Right lobe of liver (tissue), 6 donors: ENCODE results near the gene TMEM270. TPM values are rescaled to one million over a fixed set of nuclear protein-coding genes. Genes with fewer than 3 reads are reported as not detected.
A peak's percentile ranks its signal among the peaks of the same experiment; 100 is the strongest.

Experiments
- ATAC-seq, 4 donors: fragments of 200-7000 bp; cut with Tn5 transposase; one replicate each; pipeline ENCODE4 v1.9.1; 2020; ENCODE audit warnings: mild to moderate bottlenecking in 4 of 4, moderate library complexity in 4 of 4
- DNase-seq, 3 donors: peaks; one replicate each; pipeline ENCODE4 v3.0.0-alpha.2; 2020
- H3K27ac ChIP-seq, 3 donors: fragments of 200-600 bp; one replicate each; pipeline ENCODE4 v1.8.0; 2022
- H3K27me3 ChIP-seq, 2 donors: fragments of 200-600 bp; one replicate each; pipeline ENCODE4 v1.8.0; 2022
- H3K36me3 ChIP-seq, 4 donors: fragments of 200-600 bp; sonication (generic) in 1 of 4; one replicate each; pipeline versions ENCODE4 v1.5.1 to v1.8.0; 2017 to 2022; ENCODE audit warnings: control low read depth in 1 of 4
- H3K4me1 ChIP-seq, 4 donors: fragments of 200-600 bp; sonication (generic) in 1 of 4; one replicate each; pipeline versions ENCODE4 v1.5.1 to v1.8.0; 2017 to 2022; ENCODE audit warnings: control low read depth in 1 of 4
- H3K4me3 ChIP-seq, 3 donors: fragments of 200-600 bp; one replicate each; pipeline ENCODE4 v1.8.0; 2022
- H3K9me3 ChIP-seq, 4 donors: fragments of 200-600 bp; sonication (generic) in 1 of 4; one replicate each; pipeline versions ENCODE4 v1.5.1 to v1.8.0; 2017 to 2022; ENCODE audit warnings: control low read depth in 1 of 4
- CTCF ChIP-seq, 4 donors: fragments of 200-600 bp in 3 of 4; fragments of 450-650 bp in 1 of 4; IDR thresholded peaks; one replicate each; pipeline versions ENCODE4 v1.5.1 to v1.8.0; 2016 to 2022; ENCODE audit warnings: antibody characterized with exemption in 4 of 4, mild to moderate bottlenecking in 2 of 4
- POLR2A ChIP-seq: fragments of 450-650 bp; IDR thresholded peaks from one replicate; pipeline ENCODE4 v1.6.1; 2017; ENCODE audit warnings: antibody characterized with exemption, mild to moderate bottlenecking
- WGBS: methylation state at CpG from one replicate; pipeline ENCODE4 v1.1.6; 2018; ENCODE audit warnings: low coverage, low lambda C conversion rate; ENCODE audit not compliant: insufficient coverage; ENCODE audit errors: missing lambda C conversion rate; 5-methylcytosine and 5-hydroxymethylcytosine counted together
- intact Hi-C, 2 donors: fragments of 100-400 bp; cut with DNase I; formaldehyde crosslinking; loops; one replicate each; pipeline versions ENCODE4 v1.11.2 to v1.14.1; 2022
- total RNA-seq, 6 experiments: library from RNA; depleted of rRNA in 2 of 6; stranded (reverse); fragments of >200 nt in 2 of 6; fragmentation: NEBNext Ultra II Directional in 3 of 6; extraction: Animal tissue kit (Norgen Biotek cat#: 25700) in 3 of 6; gene quantifications; one replicate each; pipeline versions ENCODE4 v1.1.0 to v1.2.4, GENCODE V29; 2016 to 2023
- donor health status: DM: no; HTN: yes; CAD: no.
- donor health status: DM: no; HTN: no; CAD: no.
- donor health status: DM: no; HTN: no; CAD: no.
- donor health status: DM: no; HTN: yes; CAD: no.
- donor health status: DM: no; HTN: yes; CAD: no.

TMEM270 gene
- total RNA-seq, 6 experiments from 2014 or later = not detected

GRCh38 chr7:73899731-73900142, 38.8 kb downstream of the TMEM270 start:
- 76% methylated on average over 9 of the region's 15 CpGs for WGBS

GRCh38 chr7:73900286-73900685, 39.3 kb downstream of the TMEM270 start:
- DNase-seq (peak in 1 of 3 donors; percentile 25), ATAC-seq (no peak)
- no peaks in the 10 kb centered on the region for H3K4me1 ChIP-seq
- no peak overlapping the region for H3K4me3 ChIP-seq
- H3K36me3 ChIP-seq = no peaks in the 10 kb centered on the region
- TF ChIP-seq CTCF (IDR thresholded peaks at IDR 0.05) (no peak), POLR2A (no peak)
- H3K27me3 ChIP-seq = no peaks in the 10 kb centered on the region
- 60% methylated on average over 1 of the region's 5 CpGs for WGBS
- H3K27ac ChIP-seq = no peak overlapping the region
- no peaks in the 10 kb centered on the region for H3K9me3 ChIP-seq
- intact Hi-C loops = no loop called here

More at GRCh38 chr7:73899731-73900142, 38.8 kb downstream of the TMEM270 start:
- no peak overlapping the region for H3K27ac ChIP-seq
- no peaks in the 10 kb centered on the region for H3K36me3 ChIP-seq
- TF ChIP-seq CTCF (IDR thresholded peaks at IDR 0.05) (no peak), POLR2A (no peak)
- ATAC-seq (no peak), DNase-seq (peak in 1 of 3 donors; percentile 28)
- H3K4me3 ChIP-seq = no peak overlapping the region
- no peaks in the 10 kb centered on the region for H3K4me1 ChIP-seq
- no peaks in the 10 kb centered on the region for H3K27me3 ChIP-seq
- intact Hi-C loops = no loop called here
- H3K9me3 ChIP-seq = no peaks in the 10 kb centered on the region

- Histone ChIP-seq H3K27ac (no peak overlapping the region), H3K4me3 (no peak overlapping the region), H3K9me3 (no peaks in the 10 kb centered on the region), H3K4me1 (no peaks in the 10 kb centered on the region), H3K27me3 (no peaks in the 10 kb centered on the region), H3K36me3 (no peaks in the 10 kb centered on the region)
- ATAC-seq (no peak), DNase-seq (peak in 1 of 3 donors; percentile 35)
- intact Hi-C loops = no loop called here
- WGBS = no CpG with 5 or more reads among the region's 3 CpGs
- TF ChIP-seq POLR2A (no peak), CTCF (IDR thresholded peaks at IDR 0.05) (no peak)
Observed at GRCh38 chr7:73901231-73901822, 40.4 kb downstream of the TMEM270 start.

GRCh38 chr7:73901823-73902597, 41.1 kb downstream of the TMEM270 start:
- TF ChIP-seq CTCF (IDR thresholded peaks at IDR 0.05) (no peak), POLR2A (no peak)
- intact Hi-C loops = no loop called here
- H3K36me3 ChIP-seq = no peaks in the 10 kb centered on the region

More at GRCh38 chr7:73901823-73902597, 41.1 kb downstream of the TMEM270 start:
- ATAC-seq (no peak), DNase-seq (peak in 1 of 3 donors; percentile 49)
- H3K9me3 ChIP-seq = no peaks in the 10 kb centered on the region
- no peaks in the 10 kb centered on the region for H3K27me3 ChIP-seq
- 65% methylated on average over 4 of the region's 15 CpGs for WGBS
- no peaks in the 10 kb centered on the region for H3K4me1 ChIP-seq
- no peak overlapping the region for H3K4me3 ChIP-seq
- H3K27ac ChIP-seq = no peak overlapping the region
